BE2C (cell line): Measurements from ENCODE around the gene PIP.
"Not testable (repeated sequence)": the region's sequence is repeated elsewhere in the genome, so short reads cannot be mapped to it uniquely, and the experiment has no call there.

Experiments used
- DNase-seq: peaks from one replicate; pipeline ENCODE4 v3.0.0-alpha.2; 2020
- H3K27me3 ChIP-seq: fragments of 250-450 bp; sonication (Bioruptor Pico); 2 replicates; pipeline ENCODE4 v1.5.1; 2020; ENCODE audit warnings: mild to moderate bottlenecking
- H3K36me3 ChIP-seq: fragments of 250-450 bp; sonication (Bioruptor Pico); 2 replicates; pipeline ENCODE4 v1.5.1; 2020; ENCODE audit warnings: mild to moderate bottlenecking
- H3K4me1 ChIP-seq: fragments of 250-450 bp; sonication (Bioruptor Pico); 2 replicates; pipeline ENCODE4 v1.5.1; 2020
- H3K4me3 ChIP-seq: 2 replicates; pipeline ENCODE4 v1.5.1; 2011; ENCODE audit warnings: low read depth, low read length
- H3K9me3 ChIP-seq: fragments of 250-450 bp; sonication (Bioruptor Pico); 2 replicates; pipeline ENCODE4 v1.5.1; 2020
- CTCF ChIP-seq: IDR thresholded peaks from 2 replicates; pipeline ENCODE4 v1.5.1; 2012; ENCODE audit warnings: mild to moderate bottlenecking, low read depth, low read length

PIP gene

GRCh38 chr7:143130541-143130940, 1.3 kb upstream of the PIP start:
- no peak for TF ChIP-seq CTCF

GRCh38 chr7:143147070-143147469, 15.2 kb downstream of the PIP start:
- DNase-seq = no peak
- H3K4me3 ChIP-seq = no peak overlapping the region
- no peaks in the 10 kb centered on the region; the same call in 1 of the 2 replicates for H3K9me3 ChIP-seq
- H3K4me1 ChIP-seq = no peaks in the 10 kb centered on the region
- H3K27me3 ChIP-seq = no peaks in the 10 kb centered on the region
- TF ChIP-seq CTCF = no peak
- no peaks in the 10 kb centered on the region for H3K36me3 ChIP-seq

More at GRCh38 chr7:143130541-143130940, 1.3 kb upstream of the PIP start:
- H3K36me3 ChIP-seq = no peaks in the 10 kb centered on the region
- no peaks in the 10 kb centered on the region for H3K27me3 ChIP-seq
- H3K9me3 ChIP-seq = no peaks in the 10 kb centered on the region
- no peak overlapping the region for H3K4me3 ChIP-seq
- DNase-seq = no peak
- no peaks in the 10 kb centered on the region for H3K4me1 ChIP-seq

GRCh38 chr7:143148050-143148449, 16.2 kb downstream of the PIP start:
- Histone ChIP-seq H3K4me3 (no peak overlapping the region), H3K36me3 (no peaks in the 10 kb centered on the region), H3K9me3 (no peaks in the 10 kb centered on the region; the same call in 1 of the 2 replicates), H3K27me3 (no peaks in the 10 kb centered on the region), H3K4me1 (no peaks in the 10 kb centered on the region)
- no peak for TF ChIP-seq CTCF
- no peak for DNase-seq

GRCh38 chr7:143148651-143149050, 16.8 kb downstream of the PIP start:
- Histone ChIP-seq H3K4me1 (no peaks in the 10 kb centered on the region), H3K4me3 (no peak overlapping the region), H3K27me3 (no peaks in the 10 kb centered on the region), H3K9me3 (no peaks in the 10 kb centered on the region; the same call in 1 of the 2 replicates), H3K36me3 (no peaks in the 10 kb centered on the region)
- no peak for DNase-seq
- no peak for TF ChIP-seq CTCF

GRCh38 chr7:143150696-143151095, 18.8 kb downstream of the PIP start:
- not testable (repeated sequence) for H3K27me3 ChIP-seq, H3K9me3 ChIP-seq, H3K4me3 ChIP-seq, DNase-seq, H3K36me3 ChIP-seq, H3K4me1 ChIP-seq

- H3K4me3 ChIP-seq = not testable (repeated sequence)
Observed at GRCh38 chr7:143158617-143159016, 26.7 kb downstream of the PIP start.

GRCh38 chr7:143171697-143172096, 39.8 kb downstream of the PIP start:
- no peak for DNase-seq
- TF ChIP-seq CTCF = no peak
- Histone ChIP-seq H3K9me3 (no peaks in the 10 kb centered on the region), H3K4me3 (no peak overlapping the region), H3K36me3 (no peaks in the 10 kb centered on the region), H3K4me1 (no peaks in the 10 kb centered on the region), H3K27me3 (no peaks in the 10 kb centered on the region)

More at GRCh38 chr7:143158617-143159016, 26.7 kb downstream of the PIP start:
- not testable (repeated sequence) for H3K27me3 ChIP-seq, H3K9me3 ChIP-seq, DNase-seq, H3K36me3 ChIP-seq, H3K4me1 ChIP-seq
